Panc1 (cell line): Measurements from ENCODE around the gene PDIK1L. TPM values are rescaled to one million over a fixed set of nuclear protein-coding genes. Genes with fewer than 3 reads are reported as not detected.

Source experiments
- ATAC-seq: fragments of 200-7000 bp; cut with Tn5 transposase; 2 replicates; pipeline ENCODE4 v1.9.1; 2020; ENCODE audit warnings: mild to moderate bottlenecking, moderate library complexity
- BruUV-seq: library from RNA; stranded (reverse); fragments of 400-500 nt; replicated peaks from 2 replicates; lab custom pipeline; 2021; lab: Mats Ljungman, UMichigan
- CTCF ChIA-PET: fragments of 300-600 bp; sonication (Branson Sonifier 250); formaldehyde crosslinking; loops from one replicate; lab custom pipeline; 2022; ENCODE audit warnings: antibody characterized with exemption; lab: Charles Lee
- POLR2A ChIA-PET: fragments of 300-600 bp; sonication (Branson Sonifier 250); formaldehyde crosslinking; loops from one replicate; lab custom pipeline; 2022; ENCODE audit warnings: antibody characterized with exemption; lab: Charles Lee
- DNase-seq: peaks from one replicate; pipeline ENCODE4 v3.0.0-alpha.2; 2010; ENCODE audit warnings: low read depth, low spot score
- H3K27ac ChIP-seq: 2 replicates; pipeline ENCODE4 v1.5.1; 2011; ENCODE audit warnings: mild to moderate bottlenecking, low read length, inconsistent platforms
- H3K27me3 ChIP-seq: fragments of 200-500 bp; sonication (Bioruptor generic); 2 replicates; pipeline ENCODE4 v1.6.0; 2014; ENCODE audit warnings: low read length, inconsistent platforms; ENCODE audit not compliant: control insufficient read depth, insufficient read depth
- H3K36me3 ChIP-seq: fragments of 200-500 bp; sonication (Bioruptor generic); 2 replicates; pipeline ENCODE4 v1.5.1; 2014; ENCODE audit warnings: inconsistent platforms, mild to moderate bottlenecking, low read length, moderate library complexity; ENCODE audit not compliant: control insufficient read depth, insufficient read depth
- H3K4me1 ChIP-seq: 2 replicates; pipeline ENCODE4 v1.5.1; 2011; ENCODE audit warnings: inconsistent platforms, mild to moderate bottlenecking, low read length, moderate library complexity; ENCODE audit not compliant: control insufficient read depth, insufficient read depth
- H3K4me3 ChIP-seq, 2 experiments: 2 replicates each; pipeline ENCODE4 v1.5.1; 2011 to 2012; ENCODE audit warnings: low read depth in 2 of 2, low read length in 2 of 2, mild to moderate bottlenecking in 2 of 2, inconsistent platforms in 1 of 2, moderate library complexity in 1 of 2
- H3K9me3 ChIP-seq: fragments of 200-500 bp; sonication (Bioruptor generic); 2 replicates; pipeline ENCODE4 v1.5.1; 2014; ENCODE audit warnings: low read depth, mild to moderate bottlenecking, inconsistent platforms, low read length, moderate library complexity; ENCODE audit not compliant: control insufficient read depth, insufficient read depth
- POLR2AphosphoS5 ChIP-seq: IDR thresholded peaks from 2 replicates; pipeline ENCODE4 v1.6.1; 2012; ENCODE audit warnings: mild to moderate bottlenecking, low read depth, low read length, moderate library complexity
- SIN3A ChIP-seq: IDR thresholded peaks from 2 replicates; pipeline ENCODE4 v1.6.1; 2012; ENCODE audit warnings: low read depth, mild to moderate bottlenecking, low read length, moderate library complexity, borderline replicate concordance; ENCODE audit not compliant: insufficient read depth
- TCF7L2 ChIP-seq: IDR thresholded peaks from 2 replicates; pipeline ENCODE4 v1.6.1; 2011; ENCODE audit warnings: mild to moderate bottlenecking, low read depth, low read length, inconsistent platforms
- in situ Hi-C: cut with HindIII; loops from 2 replicates; pipeline ENCODE4 v1.10.0; 2016; ENCODE audit warnings: low sequenced_read_pairs, low pct_unique_long_range_greater_than_20kb
- intact Hi-C: fragments of 100-400 bp; cut with micrococcal nuclease; formaldehyde crosslinking; loops from one replicate; pipeline ENCODE4 v1.10.0; 2022; ENCODE audit not compliant: unreplicated experiment
- total RNA-seq: library from RNA; stranded (reverse); gene quantifications from one replicate; pipeline ENCODE4 v1.2.1, GENCODE V29; 2021; ENCODE audit not compliant: unreplicated experiment
- TF ChIP-seq, protein P1 (sequence below): fragments of 450-650 bp; IDR thresholded peaks from 2 replicates; pipeline ENCODE4 v1.5.1; 2017; ENCODE audit warnings: mild to moderate bottlenecking
- TF ChIP-seq, protein P2 (sequence below), 2 experiments: IDR thresholded peaks; 2 replicates each; pipeline ENCODE4 v1.6.1; 2011 to 2012; ENCODE audit warnings: low read depth in 2 of 2, control low read depth in 1 of 2, low read length in 1 of 2, mild to moderate bottlenecking in 1 of 2, moderate library complexity in 1 of 2; ENCODE audit not compliant: insufficient read depth in 1 of 2

The PDIK1L gene
- total RNA-seq, 1 experiment from 2014 or later = 8.0 TPM

- ChIA-PET CTCF (no interaction called here), POLR2A (no interaction called here)
- peaks cover 1% of the 10 kb centered on the region for H3K4me1 ChIP-seq
- no peaks in the 10 kb centered on the region for H3K27me3 ChIP-seq
- in situ Hi-C loops = no loop called here
- H3K36me3 ChIP-seq = no peaks in the 10 kb centered on the region
- ATAC-seq = no peak
- no TSS peak for BruUV-seq
- no peak overlapping the region for H3K4me3 ChIP-seq
- intact Hi-C loops = no loop called here
- H3K9me3 ChIP-seq = no peaks in the 10 kb centered on the region
- TF ChIP-seq POLR2AphosphoS5 = no peak
- TF ChIP-seq, protein P1, sequence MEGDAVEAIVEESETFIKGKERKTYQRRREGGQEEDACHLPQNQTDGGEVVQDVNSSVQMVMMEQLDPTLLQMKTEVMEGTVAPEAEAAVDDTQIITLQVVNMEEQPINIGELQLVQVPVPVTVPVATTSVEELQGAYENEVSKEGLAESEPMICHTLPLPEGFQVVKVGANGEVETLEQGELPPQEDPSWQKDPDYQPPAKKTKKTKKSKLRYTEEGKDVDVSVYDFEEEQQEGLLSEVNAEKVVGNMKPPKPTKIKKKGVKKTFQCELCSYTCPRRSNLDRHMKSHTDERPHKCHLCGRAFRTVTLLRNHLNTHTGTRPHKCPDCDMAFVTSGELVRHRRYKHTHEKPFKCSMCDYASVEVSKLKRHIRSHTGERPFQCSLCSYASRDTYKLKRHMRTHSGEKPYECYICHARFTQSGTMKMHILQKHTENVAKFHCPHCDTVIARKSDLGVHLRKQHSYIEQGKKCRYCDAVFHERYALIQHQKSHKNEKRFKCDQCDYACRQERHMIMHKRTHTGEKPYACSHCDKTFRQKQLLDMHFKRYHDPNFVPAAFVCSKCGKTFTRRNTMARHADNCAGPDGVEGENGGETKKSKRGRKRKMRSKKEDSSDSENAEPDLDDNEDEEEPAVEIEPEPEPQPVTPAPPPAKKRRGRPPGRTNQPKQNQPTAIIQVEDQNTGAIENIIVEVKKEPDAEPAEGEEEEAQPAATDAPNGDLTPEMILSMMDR = no peak
- DNase-seq = no peak
- no peak overlapping the region for H3K27ac ChIP-seq
These were observed 20.7 kb downstream of the PDIK1L start for GRCh38 chr1:26132128-26132833.

- no peaks in the 10 kb centered on the region for H3K4me1 ChIP-seq
- in situ Hi-C loops (no loop called here), intact Hi-C loops (no loop called here)
- ChIA-PET POLR2A (no interaction called here), CTCF (no interaction called here)
- TF ChIP-seq POLR2AphosphoS5 = no peak
- TF ChIP-seq SIN3A = no peak
- TF ChIP-seq, protein P1 = no peak
- no peak for TF ChIP-seq TCF7L2
- TF ChIP-seq, protein P2, sequence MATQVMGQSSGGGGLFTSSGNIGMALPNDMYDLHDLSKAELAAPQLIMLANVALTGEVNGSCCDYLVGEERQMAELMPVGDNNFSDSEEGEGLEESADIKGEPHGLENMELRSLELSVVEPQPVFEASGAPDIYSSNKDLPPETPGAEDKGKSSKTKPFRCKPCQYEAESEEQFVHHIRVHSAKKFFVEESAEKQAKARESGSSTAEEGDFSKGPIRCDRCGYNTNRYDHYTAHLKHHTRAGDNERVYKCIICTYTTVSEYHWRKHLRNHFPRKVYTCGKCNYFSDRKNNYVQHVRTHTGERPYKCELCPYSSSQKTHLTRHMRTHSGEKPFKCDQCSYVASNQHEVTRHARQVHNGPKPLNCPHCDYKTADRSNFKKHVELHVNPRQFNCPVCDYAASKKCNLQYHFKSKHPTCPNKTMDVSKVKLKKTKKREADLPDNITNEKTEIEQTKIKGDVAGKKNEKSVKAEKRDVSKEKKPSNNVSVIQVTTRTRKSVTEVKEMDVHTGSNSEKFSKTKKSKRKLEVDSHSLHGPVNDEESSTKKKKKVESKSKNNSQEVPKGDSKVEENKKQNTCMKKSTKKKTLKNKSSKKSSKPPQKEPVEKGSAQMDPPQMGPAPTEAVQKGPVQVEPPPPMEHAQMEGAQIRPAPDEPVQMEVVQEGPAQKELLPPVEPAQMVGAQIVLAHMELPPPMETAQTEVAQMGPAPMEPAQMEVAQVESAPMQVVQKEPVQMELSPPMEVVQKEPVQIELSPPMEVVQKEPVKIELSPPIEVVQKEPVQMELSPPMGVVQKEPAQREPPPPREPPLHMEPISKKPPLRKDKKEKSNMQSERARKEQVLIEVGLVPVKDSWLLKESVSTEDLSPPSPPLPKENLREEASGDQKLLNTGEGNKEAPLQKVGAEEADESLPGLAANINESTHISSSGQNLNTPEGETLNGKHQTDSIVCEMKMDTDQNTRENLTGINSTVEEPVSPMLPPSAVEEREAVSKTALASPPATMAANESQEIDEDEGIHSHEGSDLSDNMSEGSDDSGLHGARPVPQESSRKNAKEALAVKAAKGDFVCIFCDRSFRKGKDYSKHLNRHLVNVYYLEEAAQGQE (IDR thresholded peaks at IDR 0.05; ENCODE audit: insufficient read depth in 1 of 2, low read depth in 2 of 2, low read length in 1 of 2) = no peak
- H3K27ac ChIP-seq = no peak overlapping the region
- H3K9me3 ChIP-seq = no peaks in the 10 kb centered on the region
- DNase-seq (no peak), ATAC-seq (no peak)
- H3K4me3 ChIP-seq = no peak overlapping the region
- BruUV-seq = no TSS peak
- no peaks in the 10 kb centered on the region for H3K36me3 ChIP-seq
- H3K27me3 ChIP-seq = no peaks in the 10 kb centered on the region
These were observed 21.2 kb downstream of the PDIK1L start for GRCh38 chr1:26132834-26133167.
